K562 (cell line): Measurements from ENCODE around the gene ERCC1. TPM values are rescaled to one million over a fixed set of nuclear protein-coding genes. Genes with fewer than 3 reads are reported as not detected.
A peak's percentile ranks its signal among the peaks of the same experiment; 100 is the strongest.

Source experiments
- ARID1B ChIP-seq: fragments of 450-650 bp; IDR thresholded peaks from 2 replicates; pipeline ENCODE4 v1.6.1; 2016; ENCODE audit warnings: antibody characterized with exemption, mild to moderate bottlenecking, inconsistent platforms
- CBX8 ChIP-seq: fragments of 200-600 bp; sonication (generic); IDR thresholded peaks from 2 replicates; pipeline ENCODE4 v1.6.1; 2012; ENCODE audit warnings: borderline replicate concordance, mixed run types, low read depth, mild to moderate bottlenecking, moderate library complexity, mixed read lengths, low read length, control low read depth, inconsistent platforms; ENCODE audit not compliant: poor library complexity, severe bottlenecking; ENCODE audit errors: extremely low read depth
- COPS2 ChIP-seq: fragments of 450-650 bp; conservative IDR thresholded peaks from 2 replicates; pipeline ENCODE4 v1.6.1; 2016; ENCODE audit warnings: mild to moderate bottlenecking, moderate library complexity
- KAT7 ChIP-seq: sonication (generic); formaldehyde crosslinking; IDR thresholded peaks from 2 replicates; pipeline ENCODE4 v1.8.0; 2022; ENCODE audit warnings: missing genetic modification reagents, mild to moderate bottlenecking, borderline replicate concordance
- KLF1 ChIP-seq: fragments of 450-650 bp; IDR thresholded peaks from 2 replicates; pipeline ENCODE4 v1.6.1; 2016; ENCODE audit warnings: missing genetic modification characterization, missing compliant biosample characterization
- NFATC3 ChIP-seq: fragments of 450-650 bp; IDR thresholded peaks from 2 replicates; pipeline ENCODE4 v1.6.1; 2017; ENCODE audit warnings: mild to moderate bottlenecking
- NONO ChIP-seq, 2 experiments: fragments of 200-400 bp in 1 of 2; fragments of 450-650 bp in 1 of 2; formaldehyde crosslinking in 1 of 2; IDR thresholded peaks; 2 replicates each; pipeline ENCODE4 v1.6.1; 2017; ENCODE audit warnings: low read depth in 2 of 2, mild to moderate bottlenecking in 2 of 2, moderate library complexity in 2 of 2, low read length in 1 of 2
- NR2C1 ChIP-seq, 2 experiments: fragments of 450-650 bp; IDR thresholded peaks; 2 replicates each; pipeline ENCODE4 v1.6.1; 2017; ENCODE audit warnings: mild to moderate bottlenecking in 2 of 2, antibody characterized with exemption in 1 of 2, inconsistent platforms in 1 of 2, missing compliant biosample characterization in 1 of 2, missing genetic modification characterization in 1 of 2
- SAP30 ChIP-seq: fragments of 200-600 bp; sonication (generic); IDR thresholded peaks from 2 replicates; pipeline ENCODE4 v1.6.1; 2012; ENCODE audit warnings: borderline replicate concordance, low read depth, mild to moderate bottlenecking, moderate library complexity, low read length, control low read depth, inconsistent platforms; ENCODE audit not compliant: insufficient read depth, poor library complexity, severe bottlenecking
- SRF ChIP-seq, 2 experiments: fragments of 250-450, 450-650 bp in 1 of 2; sonication (Bioruptor Pico) in 1 of 2; sonication (generic) in 1 of 2; formaldehyde crosslinking; IDR thresholded peaks; 2 replicates each; pipeline versions ENCODE4 v1.5.0 to v1.5.1; 2020 to 2022; ENCODE audit warnings: mild to moderate bottlenecking in 1 of 2, missing genetic modification reagents in 1 of 2
- TAF9B ChIP-seq: fragments of 450-650 bp; IDR thresholded peaks from 2 replicates; pipeline ENCODE4 v1.6.1; 2018; ENCODE audit warnings: mild to moderate bottlenecking; ENCODE audit not compliant: partially characterized antibody
- TCF3 ChIP-seq: sonication (generic); formaldehyde crosslinking; IDR thresholded peaks from 2 replicates; pipeline ENCODE4 v1.4.0; 2020; ENCODE audit warnings: mild to moderate bottlenecking, missing genetic modification reagents
- XRCC3 ChIP-seq: fragments of 450-650 bp; IDR thresholded peaks from 2 replicates; pipeline ENCODE4 v1.6.1; 2017; ENCODE audit warnings: mild to moderate bottlenecking, moderate library complexity
- ZKSCAN3 ChIP-seq: fragments of 250-450 bp; sonication (Bioruptor Pico); IDR thresholded peaks from 2 replicates; pipeline ENCODE4 v1.4.0; 2020
- ZNF12 ChIP-seq: sonication (generic); formaldehyde crosslinking; IDR thresholded peaks from 2 replicates; pipeline ENCODE4 v1.4.0; 2020; ENCODE audit warnings: mild to moderate bottlenecking, missing genetic modification reagents
- ZNF76 ChIP-seq: fragments of 250-450 bp; sonication (Bioruptor Pico); IDR thresholded peaks from 2 replicates; pipeline ENCODE4 v1.4.0; 2020; ENCODE audit warnings: mild to moderate bottlenecking, moderate library complexity, borderline replicate concordance
- polyA plus RNA-seq, 8 experiments: library from polyadenylated mRNA; depleted of rRNA in 4 of 8; stranded (reverse) in 5 of 8; unstranded in 3 of 8; fragments of >200 nt; fragmentation: Nextera tagmentation in 2 of 8; fragmentation: Illumina TruSeq in 1 of 8; extraction: Ambion mirVana in 2 of 8; extraction: Trizol in 1 of 8; gene quantifications; 2 replicates each; pipeline versions ENCODE4 v1.2.1 to v1.2.3, GENCODE V29; 2011 to 2014; ENCODE audit warnings: inconsistent platforms in 1 of 8, missing spikeins in 1 of 8
- total RNA-seq, 7 experiments: library from RNA; depleted of rRNA in 6 of 7; stranded (reverse); fragments of >200 nt in 6 of 7; fragmentation: Illumina TruSeq in 2 of 7; extraction: Trizol in 2 of 7; gene quantifications; 2 replicates each; pipeline versions ENCODE4 v1.2.1 to v1.2.3, GENCODE V29; 2011 to 2021; ENCODE audit warnings: low replicate concordance in 1 of 7
- TF ChIP-seq, protein P1 (sequence below): sonication (generic); formaldehyde crosslinking; IDR thresholded peaks from 2 replicates; pipeline ENCODE4 v1.8.1; 2023; ENCODE audit warnings: mild to moderate bottlenecking, missing genetic modification reagents, moderate library complexity
- TF ChIP-seq, protein P2 (sequence below): sonication (generic); formaldehyde crosslinking; IDR thresholded peaks from 2 replicates; pipeline ENCODE4 v1.8.1; 2023; ENCODE audit warnings: mild to moderate bottlenecking, missing genetic modification reagents
- TF ChIP-seq, protein P3 (sequence below): fragments of 450-650 bp; IDR thresholded peaks from 2 replicates; pipeline ENCODE4 v1.6.1; 2018; ENCODE audit not compliant: partially characterized antibody

ERCC1 gene
- total and polyA plus RNA-seq, 9 of the 15 experiments (the other 6 are each of a cell fraction or from before 2014, with no cell fraction given), result 9.3 to 92.6 (median 60.0) TPM

GRCh38 chr19:45423589-45424190, at the start of gene ERCC1 (continued):
- TF ChIP-seq KAT7 (peak; percentile 25; the same call in 1 of the 2 replicates), ARID1B (no peak), KLF1 (tag) (peak; percentile 51; the same call in 1 of the 2 replicates), XRCC3 (no peak), CBX8 (no peak), TAF9B (peak; percentile 74), COPS2 (no peak), NONO (IDR thresholded peaks at IDR 0.05; ENCODE audit: low read depth in 2 of 2, low read length in 1 of 2) (no peak; a peak in 1 of 4 replicates), ZNF12 (CRISPR knock-in tag) (no peak), ZNF76 (CRISPR knock-in tag) (0 out of 2 replicates have a peak, but pooled peaks have one; percentile 49), ZKSCAN3 (CRISPR knock-in tag) (no peak), SRF (CRISPR knock-in tag; IDR thresholded peaks at IDR 0.05) (peak in 1 of 2 experiments; percentile 60; a peak in 1 of 4 replicates), SAP30 (peak; percentile 76), NR2C1 (IDR thresholded peaks at IDR 0.05) (peak; percentile 83), NR2C1 (tag; IDR thresholded peaks at IDR 0.05) (peak; percentile 72), NFATC3 (no peak), TCF3 (CRISPR knock-in tag) (peak; percentile 19)
- TF ChIP-seq, protein P1, sequence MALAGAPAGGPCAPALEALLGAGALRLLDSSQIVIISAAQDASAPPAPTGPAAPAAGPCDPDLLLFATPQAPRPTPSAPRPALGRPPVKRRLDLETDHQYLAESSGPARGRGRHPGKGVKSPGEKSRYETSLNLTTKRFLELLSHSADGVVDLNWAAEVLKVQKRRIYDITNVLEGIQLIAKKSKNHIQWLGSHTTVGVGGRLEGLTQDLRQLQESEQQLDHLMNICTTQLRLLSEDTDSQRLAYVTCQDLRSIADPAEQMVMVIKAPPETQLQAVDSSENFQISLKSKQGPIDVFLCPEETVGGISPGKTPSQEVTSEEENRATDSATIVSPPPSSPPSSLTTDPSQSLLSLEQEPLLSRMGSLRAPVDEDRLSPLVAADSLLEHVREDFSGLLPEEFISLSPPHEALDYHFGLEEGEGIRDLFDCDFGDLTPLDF (CRISPR knock-in tag), result peak; percentile 72; the same call in 1 of the 2 replicates
- TF ChIP-seq, protein P2, sequence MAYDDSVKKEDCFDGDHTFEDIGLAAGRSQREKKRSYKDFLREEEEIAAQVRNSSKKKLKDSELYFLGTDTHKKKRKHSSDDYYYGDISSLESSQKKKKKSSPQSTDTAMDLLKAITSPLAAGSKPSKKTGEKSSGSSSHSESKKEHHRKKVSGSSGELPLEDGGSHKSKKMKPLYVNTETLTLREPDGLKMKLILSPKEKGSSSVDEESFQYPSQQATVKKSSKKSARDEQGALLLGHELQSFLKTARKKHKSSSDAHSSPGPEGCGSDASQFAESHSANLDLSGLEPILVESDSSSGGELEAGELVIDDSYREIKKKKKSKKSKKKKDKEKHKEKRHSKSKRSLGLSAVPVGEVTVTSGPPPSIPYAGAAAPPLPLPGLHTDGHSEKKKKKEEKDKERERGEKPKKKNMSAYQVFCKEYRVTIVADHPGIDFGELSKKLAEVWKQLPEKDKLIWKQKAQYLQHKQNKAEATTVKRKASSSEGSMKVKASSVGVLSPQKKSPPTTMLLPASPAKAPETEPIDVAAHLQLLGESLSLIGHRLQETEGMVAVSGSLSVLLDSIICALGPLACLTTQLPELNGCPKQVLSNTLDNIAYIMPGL (CRISPR knock-in tag), result 0 out of 2 replicates have a peak, but pooled peaks have one; percentile 26
- TF ChIP-seq, protein P3, sequence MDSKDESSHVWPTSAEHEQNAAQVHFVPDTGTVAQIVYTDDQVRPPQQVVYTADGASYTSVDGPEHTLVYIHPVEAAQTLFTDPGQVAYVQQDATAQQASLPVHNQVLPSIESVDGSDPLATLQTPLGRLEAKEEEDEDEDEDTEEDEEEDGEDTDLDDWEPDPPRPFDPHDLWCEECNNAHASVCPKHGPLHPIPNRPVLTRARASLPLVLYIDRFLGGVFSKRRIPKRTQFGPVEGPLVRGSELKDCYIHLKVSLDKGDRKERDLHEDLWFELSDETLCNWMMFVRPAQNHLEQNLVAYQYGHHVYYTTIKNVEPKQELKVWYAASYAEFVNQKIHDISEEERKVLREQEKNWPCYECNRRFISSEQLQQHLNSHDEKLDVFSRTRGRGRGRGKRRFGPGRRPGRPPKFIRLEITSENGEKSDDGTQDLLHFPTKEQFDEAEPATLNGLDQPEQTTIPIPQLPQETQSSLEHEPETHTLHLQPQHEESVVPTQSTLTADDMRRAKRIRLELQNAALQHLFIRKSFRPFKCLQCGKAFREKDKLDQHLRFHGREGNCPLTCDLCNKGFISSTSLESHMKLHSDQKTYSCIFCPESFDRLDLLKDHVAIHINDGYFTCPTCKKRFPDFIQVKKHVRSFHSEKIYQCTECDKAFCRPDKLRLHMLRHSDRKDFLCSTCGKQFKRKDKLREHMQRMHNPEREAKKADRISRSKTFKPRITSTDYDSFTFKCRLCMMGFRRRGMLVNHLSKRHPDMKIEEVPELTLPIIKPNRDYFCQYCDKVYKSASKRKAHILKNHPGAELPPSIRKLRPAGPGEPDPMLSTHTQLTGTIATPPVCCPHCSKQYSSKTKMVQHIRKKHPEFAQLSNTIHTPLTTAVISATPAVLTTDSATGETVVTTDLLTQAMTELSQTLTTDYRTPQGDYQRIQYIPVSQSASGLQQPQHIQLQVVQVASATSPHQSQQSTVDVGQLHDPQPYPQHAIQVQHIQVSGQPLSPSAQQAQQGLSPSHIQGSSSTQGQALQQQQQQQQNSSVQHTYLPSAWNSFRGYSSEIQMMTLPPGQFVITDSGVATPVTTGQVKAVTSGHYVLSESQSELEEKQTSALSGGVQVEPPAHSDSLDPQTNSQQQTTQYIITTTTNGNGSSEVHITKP, result peak; percentile 74
